ENCODE results near the gene KRTAP10-5. TPM values are rescaled to one million over a fixed set of nuclear protein-coding genes. Genes with fewer than 3 reads are reported as not detected.

The KRTAP10-5 gene
- polyA plus RNA-seq, 1 experiment, result not detected

- no peaks in the 10 kb centered on the region; the same call in 1 of the 2 replicates for H3K9me3 ChIP-seq (ENCODE audit: control insufficient read depth, insufficient read depth, low read length)
- POLR2A ChIA-PET, result no interaction called here
- DNase-seq (ENCODE audit: low read depth, low spot score), result no peak
- no peak overlapping the region for H3K4me3 ChIP-seq (ENCODE audit: low read depth, low read length)
- CTCF ChIA-PET, result no interaction called here
- peaks cover 14% of the 10 kb centered on the region for H3K27me3 ChIP-seq (ENCODE audit: control insufficient read depth, insufficient read depth, low read length)
- TF ChIP-seq CTCF (IDR thresholded peaks at IDR 0.05; ENCODE audit: low read depth, low read length), result no peak
- no peak overlapping the region for H3K27ac ChIP-seq (ENCODE audit: low read depth, low read length)
These were observed 15.8 kb upstream of the KRTAP10-5 start for GRCh38 chr21:44596068-44596725.

DNA sequence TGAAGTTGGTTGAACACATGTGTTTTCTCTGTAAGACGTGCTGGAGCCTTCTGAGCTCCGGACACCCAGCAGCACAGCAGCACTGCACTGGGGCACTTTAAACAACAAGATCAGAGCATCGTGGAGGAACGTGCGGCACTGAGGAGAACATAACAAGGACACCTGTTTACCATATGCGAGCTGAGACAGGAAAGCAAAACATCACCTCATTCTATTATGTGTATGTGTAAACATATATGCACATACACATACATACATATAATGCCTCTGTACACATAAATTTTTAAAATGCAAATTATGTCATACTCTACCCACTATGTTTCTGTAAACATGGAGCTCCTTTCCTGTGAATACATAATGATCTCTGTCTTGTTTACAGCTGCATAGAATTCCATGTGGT lies 15.1 kb upstream of the KRTAP10-5 start:
- H3K27ac ChIP-seq (ENCODE audit: low read depth, low read length), result no peak overlapping the region
- H3K27me3 ChIP-seq (ENCODE audit: control insufficient read depth, insufficient read depth, low read length), result peaks cover 14% of the 10 kb centered on the region
- no peak overlapping the region for H3K4me3 ChIP-seq (ENCODE audit: low read depth, low read length)
- no peak for DNase-seq (ENCODE audit: low read depth, low spot score)
- TF ChIP-seq CTCF (IDR thresholded peaks at IDR 0.05; ENCODE audit: low read depth, low read length), result no peak
- H3K9me3 ChIP-seq (ENCODE audit: control insufficient read depth, insufficient read depth, low read length), result no peaks in the 10 kb centered on the region; the same call in 1 of the 2 replicates
- CTCF ChIA-PET, result no interaction called here
- POLR2A ChIA-PET, result no interaction called here

GRCh38 chr21:44594406-44594916 lies 14.1 kb upstream of the KRTAP10-5 start:
- H3K9me3 ChIP-seq (ENCODE audit: control insufficient read depth, insufficient read depth, low read length), result no peaks in the 10 kb centered on the region; the same call in 1 of the 2 replicates
- no peak for DNase-seq (ENCODE audit: low read depth, low spot score)
- H3K27me3 ChIP-seq (ENCODE audit: control insufficient read depth, insufficient read depth, low read length), result peaks cover 14% of the 10 kb centered on the region
- no peak for TF ChIP-seq CTCF (IDR thresholded peaks at IDR 0.05; ENCODE audit: low read depth, low read length)
- H3K27ac ChIP-seq (ENCODE audit: low read depth, low read length), result no peak overlapping the region
- POLR2A ChIA-PET, result no interaction called here
- H3K4me3 ChIP-seq (ENCODE audit: low read depth, low read length), result no peak overlapping the region
- CTCF ChIA-PET, result no interaction called here

DNA sequence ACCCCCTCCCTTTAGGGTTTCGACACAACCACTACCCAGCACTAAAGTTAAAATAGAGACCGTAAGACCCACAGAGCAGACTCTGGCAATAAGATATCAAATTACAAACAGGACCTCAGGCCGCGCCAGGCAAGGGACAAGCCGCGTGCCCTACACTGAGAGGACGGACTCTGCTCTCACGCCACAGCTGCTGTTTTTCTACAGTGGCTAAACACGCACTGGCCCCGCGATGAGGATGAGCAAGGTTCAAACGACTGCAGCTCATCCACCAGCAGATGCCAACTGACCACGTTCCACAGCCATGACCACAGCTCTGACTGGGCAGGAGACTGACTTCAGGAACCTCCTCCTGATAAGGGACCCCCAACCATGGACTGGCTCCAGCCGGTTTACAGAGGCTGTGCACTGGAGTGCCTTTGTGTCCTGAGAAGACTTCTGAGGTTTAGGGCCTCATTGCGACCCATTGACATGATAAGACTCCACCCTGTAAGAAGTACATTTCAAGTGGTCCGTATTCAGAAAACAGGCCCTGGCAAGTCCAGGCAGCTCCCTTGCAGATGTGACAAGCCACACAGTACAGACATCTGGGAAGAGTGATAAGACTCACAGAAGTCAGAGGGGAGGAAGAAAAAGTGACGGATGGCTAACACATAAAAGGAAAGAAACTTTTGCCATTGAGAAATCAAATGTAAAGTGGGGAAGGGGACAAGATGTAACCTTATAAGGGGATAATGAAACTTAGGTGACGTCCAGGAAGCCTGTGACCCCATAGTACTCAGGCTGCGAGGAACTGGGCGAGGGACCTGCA lies 13.4 kb upstream of the KRTAP10-5 start:
- H3K4me3 ChIP-seq (ENCODE audit: low read depth, low read length), result no peak overlapping the region
- H3K27me3 ChIP-seq (ENCODE audit: control insufficient read depth, insufficient read depth, low read length), result peaks cover 14% of the 10 kb centered on the region
- TF ChIP-seq CTCF (IDR thresholded peaks at IDR 0.05; ENCODE audit: low read depth, low read length), result no peak
- no peaks in the 10 kb centered on the region; the same call in 1 of the 2 replicates for H3K9me3 ChIP-seq (ENCODE audit: control insufficient read depth, insufficient read depth, low read length)
- ChIA-PET POLR2A (no interaction called here), CTCF (no interaction called here)
- no peak overlapping the region for H3K27ac ChIP-seq (ENCODE audit: low read depth, low read length)
- no peak for DNase-seq (ENCODE audit: low read depth, low spot score)

All from AG04450 (cell line).